Skeletal muscle tissue (tissue), 4 donors: ENCODE data around the gene DYNC1LI2. TPM values are rescaled to one million over a fixed set of nuclear protein-coding genes. Genes with fewer than 3 reads are reported as not detected.
A peak's percentile ranks its signal among the peaks of the same experiment; 100 is the strongest.

Experiments used
- H3K27ac ChIP-seq: one replicate; pipeline ENCODE4 v1.7.0; 2013; ENCODE audit warnings: mild to moderate bottlenecking, low read depth, low read length, inconsistent platforms
- H3K27me3 ChIP-seq, 3 donors: one replicate each; pipeline ENCODE4 v1.7.0; 2013; ENCODE audit warnings: low read length in 3 of 3; ENCODE audit not compliant: control insufficient read depth in 3 of 3, insufficient read depth in 3 of 3
- H3K36me3 ChIP-seq, 3 donors: one replicate each; pipeline ENCODE4 v1.7.0; 2013; ENCODE audit warnings: low read length in 3 of 3; ENCODE audit not compliant: control insufficient read depth in 3 of 3, insufficient read depth in 3 of 3
- H3K4me1 ChIP-seq, 3 donors: one replicate each; pipeline ENCODE4 v1.7.0; 2013; ENCODE audit warnings: low read length in 3 of 3, mild to moderate bottlenecking in 3 of 3; ENCODE audit not compliant: control insufficient read depth in 3 of 3, insufficient read depth in 3 of 3
- H3K4me3 ChIP-seq, 3 donors: one replicate each; pipeline ENCODE4 v1.7.0; 2013; ENCODE audit warnings: low read length in 3 of 3
- H3K9ac ChIP-seq, 3 donors: one replicate each; pipeline ENCODE4 v1.7.0; 2013; ENCODE audit warnings: low read length in 3 of 3, mild to moderate bottlenecking in 3 of 3, moderate library complexity in 2 of 3, low read depth in 1 of 3
- H3K9me3 ChIP-seq, 3 donors: one replicate each; pipeline ENCODE4 v1.7.0; 2013; ENCODE audit warnings: low read length in 3 of 3; ENCODE audit not compliant: control insufficient read depth in 3 of 3
- total RNA-seq: library from RNA; depleted of rRNA; stranded (reverse); fragments of >200 nt; gene quantifications from one replicate; pipeline ENCODE4 v1.2.3, GENCODE V29; 2014
- donor health status: Osteomylitis.

DYNC1LI2 gene
- total RNA-seq, 1 donor from 2014 or later = 70.5 TPM

DNA sequence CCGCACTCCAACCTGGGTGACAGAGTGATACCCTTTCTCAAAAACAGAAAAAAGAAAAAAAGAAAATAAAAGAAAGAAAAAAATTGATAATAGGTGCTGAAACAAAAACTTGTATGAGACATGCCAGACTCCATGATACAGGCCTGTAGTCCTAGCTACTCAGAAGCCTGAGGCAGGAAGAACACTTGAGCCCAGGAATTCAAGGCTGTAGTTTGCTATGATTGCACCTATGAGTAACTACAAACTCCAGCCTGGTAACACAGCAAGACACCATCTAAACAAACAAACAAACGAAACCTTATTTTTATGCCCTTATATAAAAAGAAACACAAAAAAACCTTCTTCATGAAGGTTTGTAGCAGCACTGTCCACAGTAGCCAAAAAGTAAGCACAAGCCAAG is 49.9 kb downstream of the DYNC1LI2 start:
- Histone ChIP-seq H3K9ac (no peak overlapping the region), H3K9me3 (no peaks in the 10 kb centered on the region), H3K4me3 (no peak overlapping the region), H3K36me3 (no peaks in the 10 kb centered on the region), H3K4me1 (peaks cover 8 to 17% (median 13%) of the 10 kb centered on the region in 3 donors), H3K27me3 (no peaks in the 10 kb centered on the region), H3K27ac (no peak overlapping the region)

DNA sequence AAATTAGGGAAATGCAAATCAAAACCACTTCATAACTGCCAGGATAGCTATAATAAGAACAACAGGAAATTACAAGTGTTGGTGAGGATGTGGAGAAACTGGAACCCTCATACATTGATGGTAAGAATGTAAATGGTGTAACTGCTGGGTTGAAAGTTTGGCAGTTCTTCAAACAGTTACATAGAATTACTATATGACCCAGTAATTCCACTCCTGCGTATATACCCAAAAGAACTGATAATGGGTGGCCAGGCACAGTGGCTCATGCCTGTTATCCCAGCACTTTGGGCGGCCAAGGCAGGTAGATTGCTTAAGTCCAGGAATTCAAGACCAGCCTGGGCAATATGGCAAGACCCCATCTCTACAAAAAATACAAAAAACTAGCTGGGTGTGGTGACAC is 50.4 kb downstream of the DYNC1LI2 start:
- Histone ChIP-seq H3K9me3 (no peaks in the 10 kb centered on the region), H3K4me1 (peaks cover 4 to 16% (median 11%) of the 10 kb centered on the region in 3 donors), H3K4me3 (no peak overlapping the region), H3K36me3 (no peaks in the 10 kb centered on the region), H3K9ac (no peak overlapping the region), H3K27ac (no peak overlapping the region), H3K27me3 (no peaks in the 10 kb centered on the region)

DNA sequence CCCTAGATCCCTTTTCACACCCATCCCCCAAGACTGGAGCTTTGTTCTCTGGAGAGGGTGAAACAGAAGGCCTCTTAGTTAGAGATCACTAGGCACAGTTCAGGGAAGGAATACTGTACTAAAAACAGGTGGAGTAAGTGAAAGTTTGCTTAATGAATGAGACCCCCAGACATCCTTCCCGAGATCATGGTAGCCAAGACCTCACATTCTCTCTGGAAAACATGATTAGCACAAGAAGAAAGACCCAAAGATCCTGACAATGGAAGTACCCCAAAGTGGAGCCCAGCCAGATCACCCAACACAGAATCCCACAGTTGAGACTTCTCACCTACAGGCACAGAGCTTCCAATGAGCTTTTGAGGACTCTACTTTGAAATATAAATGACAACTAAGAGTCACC is 51.5 kb downstream of the DYNC1LI2 start:
- H3K36me3 ChIP-seq = no peaks in the 10 kb centered on the region
- H3K4me1 ChIP-seq = peaks cover 8 to 23% (median 21%) of the 10 kb centered on the region in 3 donors
- H3K9me3 ChIP-seq = no peaks in the 10 kb centered on the region
- H3K9ac ChIP-seq = no peak overlapping the region
- H3K27me3 ChIP-seq = no peaks in the 10 kb centered on the region
- H3K4me3 ChIP-seq = no peak overlapping the region
- no peak overlapping the region for H3K27ac ChIP-seq

DNA sequence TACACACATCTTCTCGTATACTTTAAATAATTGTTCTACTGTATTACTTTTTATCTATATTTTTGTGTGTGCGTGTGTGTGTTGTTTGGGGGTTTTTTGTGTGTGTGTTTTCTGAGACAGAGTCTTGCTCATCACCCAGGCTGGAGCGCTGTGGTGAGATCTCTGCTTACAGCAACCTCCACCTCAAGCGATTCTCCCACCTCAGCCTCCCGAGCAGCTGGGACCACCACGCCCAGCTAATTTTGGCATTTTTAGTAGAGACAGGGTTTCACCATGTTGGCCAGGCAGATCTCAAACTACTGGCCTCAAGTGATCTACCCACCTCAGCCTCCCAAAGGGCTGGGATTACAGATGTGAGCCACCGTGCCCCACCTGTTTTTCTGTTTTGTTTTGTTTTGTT is 53.4 kb downstream of the DYNC1LI2 start:
- Histone ChIP-seq H3K4me1 (peaks cover 7 to 12% (median 10%) of the 10 kb centered on the region in 3 donors), H3K27me3 (no peaks in the 10 kb centered on the region), H3K36me3 (no peaks in the 10 kb centered on the region), H3K27ac (no peak overlapping the region), H3K4me3 (no peak overlapping the region), H3K9me3 (no peaks in the 10 kb centered on the region), H3K9ac (no peak overlapping the region)

DNA sequence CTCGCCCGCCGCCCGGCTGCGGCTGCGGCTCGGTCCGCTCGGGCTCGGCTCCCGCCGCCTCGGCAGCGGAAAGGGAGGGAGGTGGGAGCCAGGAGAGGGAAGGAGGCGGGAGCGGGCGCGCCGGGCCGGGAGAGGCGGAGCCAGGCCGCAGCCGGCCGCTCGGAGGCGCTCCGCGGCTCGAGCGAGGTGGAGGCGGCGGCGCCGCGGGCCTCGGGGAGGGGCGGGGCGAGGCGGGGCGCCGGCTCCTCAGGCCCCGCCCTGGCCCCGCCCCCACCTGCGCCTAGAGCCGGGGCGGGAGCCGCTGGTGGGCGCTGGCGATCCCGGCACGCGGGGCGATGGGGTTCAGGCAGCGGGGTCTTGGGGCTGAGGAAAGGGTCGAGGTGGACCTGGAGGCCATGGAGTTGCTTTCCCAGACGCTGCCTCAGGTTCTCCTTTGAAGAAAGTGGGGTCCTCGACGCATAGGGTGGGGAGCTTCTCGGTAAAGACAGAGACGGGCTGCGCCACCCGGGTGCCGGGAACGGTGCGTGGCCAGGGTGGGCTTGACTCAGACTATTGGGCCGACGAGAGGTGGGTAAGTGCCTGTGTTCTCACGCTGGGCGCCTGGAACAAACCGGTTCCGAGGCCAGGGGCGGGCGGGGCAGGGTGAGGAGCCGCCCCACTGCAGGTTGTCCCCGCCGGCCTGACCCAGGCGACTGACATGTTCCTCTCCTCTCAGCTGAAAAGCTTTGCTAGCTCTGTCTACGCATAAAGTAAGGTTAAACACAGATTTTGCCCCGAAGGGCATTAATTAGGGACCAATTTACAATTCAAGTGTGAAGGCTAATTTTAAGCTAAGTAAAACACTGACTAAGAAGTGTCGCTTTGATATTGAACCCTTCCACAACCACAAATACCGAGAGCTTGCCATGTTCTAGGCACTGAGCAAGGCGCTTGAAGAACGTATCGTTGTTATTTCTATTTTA is 54.5 kb downstream of the DYNC1LI2 start, which contains the start of gene CMTM4:
Gene CMTM4 (minus strand): TSS at position 75 of the 962 bp plus-strand sequence. CDS start 218 bp downstream, outside the sequence.
- no peaks in the 10 kb centered on the region for H3K9me3 ChIP-seq
- no peaks in the 10 kb centered on the region for H3K27me3 ChIP-seq
- peak within 1 kb of the TSS; percentile 82 to 90 (median 85) for H3K9ac ChIP-seq
- H3K27ac ChIP-seq = peak within 1 kb of the TSS; percentile 36
- H3K36me3 ChIP-seq = no peaks in the 10 kb centered on the region
- H3K4me3 ChIP-seq = peak within 1 kb of the TSS; percentile 83 to 85 (median 83)
- peaks cover 6 to 12% (median 10%) of the 10 kb centered on the region in 3 donors for H3K4me1 ChIP-seq

DNA sequence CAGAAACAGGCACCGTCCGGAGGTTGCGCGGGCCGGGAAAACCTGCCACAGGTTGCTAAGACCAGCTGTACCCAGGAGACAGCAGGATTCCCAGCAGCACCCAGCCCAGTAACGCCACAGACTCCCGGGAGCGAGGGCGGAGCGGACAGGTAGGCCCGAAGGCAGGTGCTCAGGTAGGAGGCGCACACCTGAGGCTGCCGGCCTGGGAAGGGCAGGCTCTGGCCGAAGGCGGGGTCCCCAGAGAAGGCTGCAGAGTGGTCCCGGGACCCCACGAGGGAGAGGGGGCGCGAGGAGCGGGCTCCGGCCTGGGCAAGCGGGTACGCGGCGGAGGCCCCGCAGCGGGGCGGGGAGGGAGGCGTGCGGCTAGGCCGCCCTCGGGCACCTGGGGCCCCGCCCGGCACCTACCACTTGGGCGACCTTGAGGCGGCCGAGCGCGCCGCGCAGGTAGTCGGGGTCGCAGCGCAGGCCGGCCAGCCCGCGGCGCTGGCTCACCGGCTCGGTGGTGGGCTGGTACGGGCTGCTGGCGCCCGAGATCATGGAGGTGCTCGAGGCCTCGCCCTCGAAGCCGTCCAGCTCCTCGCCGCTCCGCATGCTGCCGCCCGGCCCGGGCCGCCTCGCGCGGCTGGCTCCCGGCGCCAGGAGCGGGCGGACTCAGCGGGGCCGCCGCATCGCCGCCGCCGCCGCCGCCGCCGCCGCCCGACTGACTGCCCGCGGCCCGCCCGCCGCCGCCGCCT is 55.3 kb downstream of the DYNC1LI2 start:
- Histone ChIP-seq H3K27ac (no peak overlapping the region), H3K36me3 (no peaks in the 10 kb centered on the region), H3K9ac (peak overlapping the region; percentile 64 to 90 (median 76)), H3K9me3 (no peaks in the 10 kb centered on the region), H3K4me3 (peak overlapping the region; percentile 46 to 81 (median 81)), H3K4me1 (peaks cover 6 to 12% (median 10%) of the 10 kb centered on the region in 3 donors), H3K27me3 (no peaks in the 10 kb centered on the region)

DNA sequence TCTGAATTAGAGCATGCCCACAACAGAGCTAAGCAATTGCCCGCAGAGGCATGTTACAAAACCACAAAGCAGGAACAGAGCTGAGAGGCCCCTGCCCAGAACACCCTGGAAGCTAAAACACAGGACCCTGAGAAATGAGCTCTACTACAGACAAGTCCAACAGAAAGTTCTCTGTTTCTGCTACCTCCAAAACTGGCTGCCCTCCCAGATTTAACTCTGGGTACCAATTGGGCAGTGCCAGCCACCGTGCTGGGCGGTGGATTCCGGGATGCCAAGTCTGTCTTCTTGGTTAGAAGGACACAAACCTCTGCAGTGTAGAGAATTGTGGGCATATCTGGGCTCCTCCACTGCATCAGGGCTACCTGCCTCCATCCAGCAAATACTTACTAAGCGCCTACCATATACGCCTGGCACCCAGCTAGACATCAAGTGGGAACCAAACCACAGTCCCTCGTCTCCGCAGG is 55.9 kb downstream of the DYNC1LI2 start:
- Histone ChIP-seq H3K27ac (no peak overlapping the region), H3K9ac (peak overlapping the region; percentile 64 to 90 (median 76)), H3K36me3 (no peaks in the 10 kb centered on the region), H3K4me1 (peaks cover 6 to 12% (median 10%) of the 10 kb centered on the region in 3 donors), H3K27me3 (no peaks in the 10 kb centered on the region), H3K9me3 (no peaks in the 10 kb centered on the region), H3K4me3 (peak overlapping the region; percentile 46 to 81 (median 81))

DNA sequence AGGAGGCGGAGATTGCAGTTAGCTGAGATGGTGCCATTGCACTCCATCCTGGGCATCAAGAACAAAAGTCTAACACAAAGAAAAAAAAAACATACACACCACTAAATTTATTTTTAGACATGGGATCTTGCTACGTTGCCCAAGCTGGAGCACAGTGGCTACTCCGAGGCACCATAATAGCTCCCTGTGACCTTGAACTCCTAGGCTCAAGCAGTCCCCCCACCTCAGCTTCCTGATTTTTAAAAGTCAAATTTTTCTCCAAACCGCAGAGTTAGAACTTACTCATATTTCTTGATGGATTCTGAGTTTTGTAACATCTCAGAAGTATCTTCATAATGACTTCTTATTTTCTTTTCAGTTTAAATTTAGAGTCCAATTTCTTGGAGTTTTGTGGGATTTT is 58.3 kb downstream of the DYNC1LI2 start:
- H3K4me3 ChIP-seq = no peak overlapping the region
- no peak overlapping the region for H3K27ac ChIP-seq
- no peak overlapping the region for H3K9ac ChIP-seq
- no peaks in the 10 kb centered on the region for H3K27me3 ChIP-seq
- H3K36me3 ChIP-seq = no peaks in the 10 kb centered on the region
- H3K9me3 ChIP-seq = no peaks in the 10 kb centered on the region
- H3K4me1 ChIP-seq = peaks cover 6 to 12% (median 10%) of the 10 kb centered on the region in 3 donors

DNA sequence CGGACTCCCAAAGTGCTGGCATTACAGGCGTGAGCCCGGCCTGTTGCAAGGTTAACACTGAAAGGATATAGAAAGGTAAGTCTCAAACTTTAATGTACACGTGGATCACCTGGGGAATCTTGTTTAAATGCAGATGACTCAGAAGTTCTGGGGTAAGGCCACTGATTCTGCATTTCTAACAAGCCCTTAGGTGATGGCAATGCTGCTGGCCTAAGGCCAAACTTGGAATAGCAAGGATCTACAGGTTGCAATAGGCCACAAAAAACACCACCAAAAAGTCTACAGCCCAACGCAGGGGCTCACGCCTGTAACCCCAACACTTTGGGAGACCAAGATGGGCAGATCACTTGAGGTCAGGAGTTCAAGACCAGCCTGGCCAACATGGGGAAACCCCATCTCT is 59.1 kb downstream of the DYNC1LI2 start:
- H3K36me3 ChIP-seq = no peaks in the 10 kb centered on the region
- no peak overlapping the region for H3K27ac ChIP-seq
- no peak overlapping the region for H3K4me3 ChIP-seq
- H3K9ac ChIP-seq = no peak overlapping the region
- no peaks in the 10 kb centered on the region for H3K27me3 ChIP-seq
- H3K9me3 ChIP-seq = no peaks in the 10 kb centered on the region
- peaks cover 6 to 12% (median 10%) of the 10 kb centered on the region in 3 donors for H3K4me1 ChIP-seq
